ENCODE data around the gene THSD7B. TPM values are rescaled to one million over a fixed set of nuclear protein-coding genes. Genes with fewer than 3 reads are reported as not detected.

Gene THSD7B
- total RNA-seq, 2 experiments from 2014 or later = not detected

- Mint-ChIP-seq H3K36me3 (no peaks in the 10 kb centered on the region), H3K4me3 (no peak overlapping the region), H3K27me3 (no peaks in the 10 kb centered on the region), H3K9me3 (no peaks in the 10 kb centered on the region), H3K4me1 (peaks cover under 1% of the 10 kb centered on the region), H3K27ac (no peak overlapping the region)
- DNase-seq = no peak
- POLR2A ChIA-PET = no interaction called here
- ATAC-seq (ENCODE audit: low read depth) = no peak
Measured at GRCh38 chr2:137168552-137168951, 403.2 kb downstream of the THSD7B start.

GRCh38 chr2:137172162-137172561 is 406.8 kb downstream of the THSD7B start:
- no peak overlapping the region for H3K27ac Mint-ChIP-seq
- H3K27me3 Mint-ChIP-seq = no peaks in the 10 kb centered on the region
- H3K36me3 Mint-ChIP-seq = no peaks in the 10 kb centered on the region
- H3K9me3 Mint-ChIP-seq = no peaks in the 10 kb centered on the region
- no peak for ATAC-seq (ENCODE audit: low read depth)
- peaks cover 2% of the 10 kb centered on the region for H3K4me1 Mint-ChIP-seq
- POLR2A ChIA-PET = no interaction called here
- no peak for DNase-seq
- no peak overlapping the region for H3K4me3 Mint-ChIP-seq

GRCh38 chr2:137173463-137173862 is 408.1 kb downstream of the THSD7B start:
- DNase-seq (no peak), ATAC-seq (ENCODE audit: low read depth) (no peak)
- Mint-ChIP-seq H3K27me3 (no peaks in the 10 kb centered on the region), H3K27ac (no peak overlapping the region), H3K36me3 (no peaks in the 10 kb centered on the region), H3K4me1 (peaks cover 2% of the 10 kb centered on the region), H3K9me3 (no peaks in the 10 kb centered on the region), H3K4me3 (no peak overlapping the region)
- POLR2A ChIA-PET = no interaction called here

GRCh38 chr2:137175246-137175645 is 409.9 kb downstream of the THSD7B start:
- no peaks in the 10 kb centered on the region for H3K36me3 Mint-ChIP-seq
- DNase-seq = no peak
- ATAC-seq (ENCODE audit: low read depth) = no peak

GRCh38 chr2:137178951-137179377 is 413.6 kb downstream of the THSD7B start:
- no peaks in the 10 kb centered on the region for H3K9me3 Mint-ChIP-seq
- no peaks in the 10 kb centered on the region for H3K4me1 Mint-ChIP-seq
- no peaks in the 10 kb centered on the region for H3K27me3 Mint-ChIP-seq
- H3K27ac Mint-ChIP-seq = no peak overlapping the region
- ATAC-seq (ENCODE audit: low read depth) (no peak), DNase-seq (no peak)
- H3K36me3 Mint-ChIP-seq = no peaks in the 10 kb centered on the region
- no peak overlapping the region for H3K4me3 Mint-ChIP-seq
- POLR2A ChIA-PET = no interaction called here

More at GRCh38 chr2:137175246-137175645, 409.9 kb downstream of the THSD7B start:
- Mint-ChIP-seq H3K9me3 (no peaks in the 10 kb centered on the region), H3K4me3 (no peak overlapping the region), H3K4me1 (peaks cover 2% of the 10 kb centered on the region), H3K27me3 (no peaks in the 10 kb centered on the region), H3K27ac (no peak overlapping the region)
- POLR2A ChIA-PET = no interaction called here

GRCh38 chr2:137179542-137179941 is 414.2 kb downstream of the THSD7B start:
- H3K27me3 Mint-ChIP-seq = no peaks in the 10 kb centered on the region

GRCh38 chr2:137180012-137180411 is 414.7 kb downstream of the THSD7B start:
- DNase-seq (no peak), ATAC-seq (ENCODE audit: low read depth) (no peak)
- Mint-ChIP-seq H3K4me1 (no peaks in the 10 kb centered on the region), H3K4me3 (no peak overlapping the region), H3K36me3 (no peaks in the 10 kb centered on the region), H3K9me3 (no peaks in the 10 kb centered on the region), H3K27ac (no peak overlapping the region), H3K27me3 (no peaks in the 10 kb centered on the region)
- POLR2A ChIA-PET = no interaction called here

More at GRCh38 chr2:137179542-137179941, 414.2 kb downstream of the THSD7B start:
- POLR2A ChIA-PET = no interaction called here
- no peak for DNase-seq
- H3K27ac Mint-ChIP-seq = no peak overlapping the region
- H3K4me1 Mint-ChIP-seq = no peaks in the 10 kb centered on the region
- ATAC-seq (ENCODE audit: low read depth) = no peak
- H3K4me3 Mint-ChIP-seq = no peak overlapping the region
- H3K36me3 Mint-ChIP-seq = no peaks in the 10 kb centered on the region
- H3K9me3 Mint-ChIP-seq = no peaks in the 10 kb centered on the region

- Mint-ChIP-seq H3K4me1 (no peaks in the 10 kb centered on the region), H3K27me3 (no peaks in the 10 kb centered on the region), H3K9me3 (no peaks in the 10 kb centered on the region), H3K4me3 (no peak overlapping the region), H3K27ac (no peak overlapping the region), H3K36me3 (no peaks in the 10 kb centered on the region)
- POLR2A ChIA-PET = no interaction called here
- ATAC-seq (ENCODE audit: low read depth) = no peak
- DNase-seq = no peak
Measured at GRCh38 chr2:137181370-137181769, 416.0 kb downstream of the THSD7B start.

- H3K27me3 Mint-ChIP-seq = no peaks in the 10 kb centered on the region
- H3K9me3 Mint-ChIP-seq = no peaks in the 10 kb centered on the region
- no peaks in the 10 kb centered on the region for H3K4me1 Mint-ChIP-seq
- ATAC-seq (ENCODE audit: low read depth) (no peak), DNase-seq (no peak)
- H3K27ac Mint-ChIP-seq = no peak overlapping the region
- H3K4me3 Mint-ChIP-seq = no peak overlapping the region
- POLR2A ChIA-PET = no interaction called here
- no peaks in the 10 kb centered on the region for H3K36me3 Mint-ChIP-seq
Measured at GRCh38 chr2:137182071-137182470, 416.7 kb downstream of the THSD7B start.

GRCh38 chr2:137183206-137183898 is 418.0 kb downstream of the THSD7B start:
- DNase-seq (no peak), ATAC-seq (ENCODE audit: low read depth) (no peak)
- no peak overlapping the region for H3K4me3 Mint-ChIP-seq
- H3K4me1 Mint-ChIP-seq = no peaks in the 10 kb centered on the region
- no peaks in the 10 kb centered on the region for H3K9me3 Mint-ChIP-seq
- no peak overlapping the region for H3K27ac Mint-ChIP-seq
- POLR2A ChIA-PET = no interaction called here
- no peaks in the 10 kb centered on the region for H3K36me3 Mint-ChIP-seq
- H3K27me3 Mint-ChIP-seq = no peaks in the 10 kb centered on the region

GRCh38 chr2:137185378-137186078 is 420.2 kb downstream of the THSD7B start:
- no peak overlapping the region for H3K4me3 Mint-ChIP-seq
- H3K27ac Mint-ChIP-seq = no peak overlapping the region
- H3K4me1 Mint-ChIP-seq = no peaks in the 10 kb centered on the region
- H3K36me3 Mint-ChIP-seq = no peaks in the 10 kb centered on the region
- POLR2A ChIA-PET = no interaction called here
- H3K27me3 Mint-ChIP-seq = no peaks in the 10 kb centered on the region
- H3K9me3 Mint-ChIP-seq = no peaks in the 10 kb centered on the region
- ATAC-seq (ENCODE audit: low read depth) = no peak
- no peak for DNase-seq

GRCh38 chr2:137187216-137187615 is 421.9 kb downstream of the THSD7B start:
- Mint-ChIP-seq H3K27me3 (no peaks in the 10 kb centered on the region), H3K9me3 (no peaks in the 10 kb centered on the region), H3K36me3 (no peaks in the 10 kb centered on the region), H3K4me1 (no peaks in the 10 kb centered on the region), H3K4me3 (no peak overlapping the region), H3K27ac (no peak overlapping the region)
- no peak for DNase-seq
- POLR2A ChIA-PET = no interaction called here
- ATAC-seq (ENCODE audit: low read depth) = no peak

- Mint-ChIP-seq H3K27ac (no peak overlapping the region), H3K4me1 (no peaks in the 10 kb centered on the region), H3K27me3 (no peaks in the 10 kb centered on the region), H3K4me3 (no peak overlapping the region), H3K9me3 (no peaks in the 10 kb centered on the region), H3K36me3 (no peaks in the 10 kb centered on the region)
- POLR2A ChIA-PET = no interaction called here
- DNase-seq = no peak
- ATAC-seq (ENCODE audit: low read depth) = no peak
Measured at GRCh38 chr2:137190411-137191195, 425.3 kb downstream of the THSD7B start.
